H9 (cell line): ENCODE measurements around the gene GET3. TPM values are rescaled to one million over a fixed set of nuclear protein-coding genes. Genes with fewer than 3 reads are reported as not detected.

Source experiments
- DNase-seq: peaks from one replicate; pipeline ENCODE4 v3.0.0-alpha.2; 2017
- H2AFZ ChIP-seq: one replicate; pipeline ENCODE4 v1.6.1; 2013; ENCODE audit warnings: mild to moderate bottlenecking, low read length, control low read depth, moderate library complexity
- H2AK5ac ChIP-seq: 2 replicates; pipeline ENCODE4 v1.6.1; 2013; ENCODE audit warnings: low read length, control low read depth, mixed read lengths; ENCODE audit not compliant: insufficient read length
- H2BK120ac ChIP-seq: one replicate; pipeline ENCODE4 v1.6.1; 2013; ENCODE audit warnings: low read depth, mild to moderate bottlenecking, low read length, control low read depth, inconsistent platforms; ENCODE audit not compliant: poor library complexity, severe bottlenecking
- H2BK12ac ChIP-seq: 2 replicates; pipeline ENCODE4 v1.6.1; 2013; ENCODE audit warnings: low read length, control low read depth, mixed read lengths, low read depth; ENCODE audit not compliant: insufficient read length
- H2BK15ac ChIP-seq: 2 replicates; pipeline ENCODE4 v1.6.1; 2013; ENCODE audit warnings: low read depth, low read length, control low read depth
- H2BK20ac ChIP-seq: one replicate; pipeline ENCODE4 v1.6.1; 2013; ENCODE audit warnings: low read depth, mild to moderate bottlenecking, low read length, control low read depth, inconsistent platforms; ENCODE audit not compliant: poor library complexity, severe bottlenecking
- H2BK5ac ChIP-seq: 2 replicates; pipeline ENCODE4 v1.6.1; 2013; ENCODE audit warnings: low read length, control low read depth, mixed read lengths; ENCODE audit not compliant: insufficient read length
- H3K14ac ChIP-seq: 2 replicates; pipeline ENCODE4 v1.6.1; 2013; ENCODE audit warnings: low read length, control low read depth; ENCODE audit not compliant: insufficient read depth
- H3K18ac ChIP-seq: 2 replicates; pipeline ENCODE4 v1.6.1; 2013; ENCODE audit warnings: low read depth, mild to moderate bottlenecking, mixed read lengths, low read length, control low read depth; ENCODE audit not compliant: insufficient read length
- H3K23ac ChIP-seq: 2 replicates; pipeline ENCODE4 v1.6.1; 2013; ENCODE audit warnings: low read length, control low read depth, mixed read lengths, low read depth; ENCODE audit not compliant: insufficient read length
- H3K23me2 ChIP-seq: 2 replicates; pipeline ENCODE4 v1.6.1; 2013; ENCODE audit warnings: low read depth, mild to moderate bottlenecking, mixed read lengths, low read length, control low read depth; ENCODE audit not compliant: insufficient read length, poor library complexity, severe bottlenecking
- H3K27ac ChIP-seq: 2 replicates; pipeline ENCODE4 v1.5.1; 2013; ENCODE audit warnings: low read length, control low read depth, mixed read lengths, low read depth; ENCODE audit not compliant: insufficient read length
- H3K27me3 ChIP-seq: 2 replicates; pipeline ENCODE4 v1.6.1; 2013; ENCODE audit warnings: low read length, control low read depth, inconsistent platforms; ENCODE audit not compliant: insufficient read depth
- H3K4ac ChIP-seq: 2 replicates; pipeline ENCODE4 v1.6.1; 2013; ENCODE audit warnings: low read depth, mild to moderate bottlenecking, control low read depth, inconsistent platforms, low read length, moderate library complexity
- H3K4me1 ChIP-seq: 2 replicates; pipeline ENCODE4 v1.6.1; 2013; ENCODE audit warnings: low read length, control low read depth, inconsistent platforms; ENCODE audit not compliant: insufficient read depth
- H3K4me2 ChIP-seq: 2 replicates; pipeline ENCODE4 v1.6.1; 2013; ENCODE audit warnings: low read length, control low read depth, mixed read lengths; ENCODE audit not compliant: insufficient read length, insufficient read depth
- H3K56ac ChIP-seq: 2 replicates; pipeline ENCODE4 v1.6.1; 2013; ENCODE audit warnings: low read depth, mild to moderate bottlenecking, mixed read lengths, low read length, control low read depth; ENCODE audit not compliant: insufficient read length
- H3K79me1 ChIP-seq: 2 replicates; pipeline ENCODE4 v1.6.1; 2013; ENCODE audit warnings: low read depth, mild to moderate bottlenecking, moderate library complexity, low read length, control low read depth, inconsistent platforms; ENCODE audit not compliant: insufficient read depth, poor library complexity, severe bottlenecking
- H3K79me2 ChIP-seq: 2 replicates; pipeline ENCODE4 v1.6.1; 2013; ENCODE audit warnings: low read length, control low read depth, inconsistent platforms; ENCODE audit not compliant: insufficient read depth
- H3K9ac ChIP-seq: 2 replicates; pipeline ENCODE4 v1.6.1; 2013; ENCODE audit warnings: low read length, control low read depth, mixed read lengths; ENCODE audit not compliant: insufficient read length; ENCODE audit errors: extremely low read depth
- H3K9me3 ChIP-seq: one replicate; pipeline ENCODE4 v1.6.1; 2013; ENCODE audit warnings: low read depth, low read length, inconsistent platforms; ENCODE audit not compliant: control insufficient read depth
- H3T11ph ChIP-seq: one replicate; pipeline ENCODE4 v1.6.1; 2013; ENCODE audit warnings: mild to moderate bottlenecking, low read length, control low read depth, inconsistent platforms
- H4K20me1 ChIP-seq: one replicate; pipeline ENCODE4 v1.6.1; 2013; ENCODE audit not compliant: control insufficient read depth, insufficient read length, insufficient read depth
- H4K5ac ChIP-seq: 2 replicates; pipeline ENCODE4 v1.6.1; 2013; ENCODE audit warnings: low read depth, mild to moderate bottlenecking, mixed read lengths, low read length, control low read depth; ENCODE audit not compliant: insufficient read length
- H4K8ac ChIP-seq: replicated peaks from 2 replicates; pipeline ENCODE4 v1.6.1; 2013; ENCODE audit warnings: low read length, control low read depth, mixed read lengths, low read depth; ENCODE audit not compliant: insufficient read length
- H4K91ac ChIP-seq: 2 replicates; pipeline ENCODE4 v1.6.1; 2013; ENCODE audit warnings: low read depth, mild to moderate bottlenecking, moderate library complexity, mixed read lengths, low read length, control low read depth; ENCODE audit not compliant: insufficient read length
- H3K27ac Mint-ChIP-seq, 3 experiments: 2 replicates in 2 of 3; 3 replicates in 1 of 3; pipeline ENCODE4 v1.8.0; 2020 to 2021; ENCODE audit warnings: mixed read lengths in 3 of 3, mild to moderate bottlenecking in 1 of 3, moderate library complexity in 1 of 3
- H3K27me3 Mint-ChIP-seq: 2 replicates; pipeline ENCODE4 v1.8.0; 2021; ENCODE audit warnings: low read depth, mild to moderate bottlenecking, moderate library complexity, mixed read lengths
- H3K36me3 Mint-ChIP-seq, 3 experiments: 2 replicates in 2 of 3; 3 replicates in 1 of 3; pipeline ENCODE4 v1.8.0; 2020 to 2021; ENCODE audit warnings: low read depth in 3 of 3, mixed read lengths in 3 of 3; ENCODE audit not compliant: insufficient read depth in 1 of 3
- H3K4me1 Mint-ChIP-seq, 2 experiments: 2 replicates each; pipeline ENCODE4 v1.8.0; 2020; ENCODE audit warnings: mixed read lengths in 2 of 2
- H3K4me3 Mint-ChIP-seq, 2 experiments: 2 replicates in 1 of 2; 3 replicates in 1 of 2; pipeline ENCODE4 v1.8.0; 2020 to 2021; ENCODE audit warnings: mild to moderate bottlenecking in 2 of 2, mixed read lengths in 2 of 2, moderate library complexity in 1 of 2
- H3K9me3 Mint-ChIP-seq, 2 experiments: 2 replicates in 1 of 2; 3 replicates in 1 of 2; pipeline ENCODE4 v1.8.0; 2020; ENCODE audit warnings: mild to moderate bottlenecking in 2 of 2, mixed read lengths in 2 of 2, moderate library complexity in 1 of 2
- CTCF ChIP-seq: fragments of 200-600 bp; sonication (generic); conservative IDR thresholded peaks from 3 replicates; pipeline ENCODE4 v1.8.0; 2021; ENCODE audit warnings: antibody characterized with exemption, mild to moderate bottlenecking
- WGBS: extraction: QIAGEN DNeasy Blood & Tissue Kit; methylation state at CpG from one replicate; pipeline ENCODE4 v1.1.7; 2013; ENCODE audit warnings: missing lambda C conversion rate, low lambda C conversion rate, mixed read lengths; ENCODE audit not compliant: insufficient read length; ENCODE audit errors: extremely low coverage; 5-methylcytosine and 5-hydroxymethylcytosine counted together
- total RNA-seq: library from RNA; stranded (reverse); gene quantifications from 2 replicates; pipeline ENCODE4 v1.2.1, GENCODE V29; 2021

Gene GET3
- total RNA-seq, 1 experiment from 2014 or later, result 81.6 TPM

GRCh38 chr19:12784394-12784870, 47.1 kb downstream of the GET3 start:
- H4K20me1 ChIP-seq, result no peaks in the 10 kb centered on the region
- no peak overlapping the region for H2AFZ ChIP-seq
- H2AK5ac ChIP-seq, result no peak overlapping the region
- H2BK15ac ChIP-seq, result no peak overlapping the region
- no peak overlapping the region for H3K27ac ChIP-seq
- no peak overlapping the region for H3K4me3 Mint-ChIP-seq
- H4K91ac ChIP-seq, result no peak overlapping the region
- H3K27me3 Mint-ChIP-seq, result no peaks in the 10 kb centered on the region; the same call in 1 of the 2 replicates
- H2BK20ac ChIP-seq, result no peak overlapping the region
- no peaks in the 10 kb centered on the region for H3K27me3 ChIP-seq
- H3T11ph ChIP-seq, result no peak overlapping the region
- no peak overlapping the region for H3K23ac ChIP-seq
- no peaks in the 10 kb centered on the region for H3K79me1 ChIP-seq
- H3K4me1 ChIP-seq, result peaks cover 6% of the 10 kb centered on the region
- H3K14ac ChIP-seq, result no peak overlapping the region
- H4K8ac ChIP-seq, result no peak overlapping the region
- no peak overlapping the region for H2BK5ac ChIP-seq
- peaks cover 22 to 26% of the 10 kb centered on the region in 2 experiments for H3K4me1 Mint-ChIP-seq
- H2BK12ac ChIP-seq, result no peak overlapping the region
- TF ChIP-seq CTCF, result no peak
- no peaks in the 10 kb centered on the region for H3K79me2 ChIP-seq
- no peak overlapping the region for H3K9ac ChIP-seq
- no peak overlapping the region for H3K18ac ChIP-seq
- H3K9me3 ChIP-seq, result no peaks in the 10 kb centered on the region
- no peak overlapping the region for H3K4ac ChIP-seq
- no peak for DNase-seq
- H3K36me3 Mint-ChIP-seq, result no peaks in the 10 kb centered on the region
- H3K27ac Mint-ChIP-seq, result no peak overlapping the region
- no peaks in the 10 kb centered on the region for H3K9me3 Mint-ChIP-seq
- peaks cover 13% of the 10 kb centered on the region for H3K23me2 ChIP-seq
- no CpG with 5 or more reads among the region's 10 CpGs for WGBS
- H3K56ac ChIP-seq, result no peak overlapping the region
- no peak overlapping the region for H3K4me2 ChIP-seq
- H2BK120ac ChIP-seq, result no peak overlapping the region
- no peak overlapping the region for H4K5ac ChIP-seq
